Hippocampal formation (tissue), 2 donors: ENCODE measurements around the gene IGFL4.

Source experiments
- DNase-seq, 2 donors: peaks; one replicate each; lab custom pipeline; 2025; lab: John Stamatoyannopoulos, UW

The IGFL4 gene

GRCh38 chr19:46063201-46063600, 22.4 kb upstream of the IGFL4 start:
- no peak for DNase-seq

- DNase-seq: no peak
Observed at GRCh38 chr19:46060012-46060411, 19.2 kb upstream of the IGFL4 start.

- DNase-seq: no peak
Observed at GRCh38 chr19:46058778-46059177, 18.0 kb upstream of the IGFL4 start.

GRCh38 chr19:46056536-46056935, 15.7 kb upstream of the IGFL4 start:
- DNase-seq: no peak

- no peak for DNase-seq
Observed at GRCh38 chr19:46052896-46053295, 12.1 kb upstream of the IGFL4 start.

GRCh38 chr19:46049597-46049996, 8.8 kb upstream of the IGFL4 start:
- no peak for DNase-seq

GRCh38 chr19:46043519-46043918, 2.7 kb upstream of the IGFL4 start:
- DNase-seq: no peak

GRCh38 chr19:46042252-46042883, 1.6 kb upstream of the IGFL4 start:
- DNase-seq: no peak

GRCh38 chr19:46040125-46040524, 677 bp downstream of the IGFL4 start:
- DNase-seq: no peak

GRCh38 chr19:46036744-46037128, 4.1 kb downstream of the IGFL4 start:
- no peak for DNase-seq

GRCh38 chr19:46035986-46036743, 4.6 kb downstream of the IGFL4 start:
- no peak for DNase-seq

- no peak for DNase-seq
Observed at GRCh38 chr19:46035546-46035945, 5.3 kb downstream of the IGFL4 start.

- DNase-seq: no peak
Observed at GRCh38 chr19:46033401-46033800, 7.4 kb downstream of the IGFL4 start.

- DNase-seq: no peak
Observed at GRCh38 chr19:46032597-46033025, 8.2 kb downstream of the IGFL4 start.

- DNase-seq: no peak
Observed at GRCh38 chr19:46031781-46032596, 8.8 kb downstream of the IGFL4 start.

GRCh38 chr19:46030812-46031550, 9.8 kb downstream of the IGFL4 start:
- no peak for DNase-seq

GRCh38 chr19:46025835-46026234, 15.0 kb downstream of the IGFL4 start:
- DNase-seq: no peak

GRCh38 chr19:46023311-46023779, 17.5 kb downstream of the IGFL4 start:
- DNase-seq: no peak

GRCh38 chr19:46022431-46023310, 18.1 kb downstream of the IGFL4 start, which contains the start of gene PGLYRP1:
Gene PGLYRP1 (minus strand): TSS chr19:46023053. CDS start chr19:46023021, 32 bp downstream.
- DNase-seq: no peak

- no peak for DNase-seq
Observed at GRCh38 chr19:46022061-46022430, 18.8 kb downstream of the IGFL4 start.

- no peak for DNase-seq
Observed at GRCh38 chr19:46021531-46022041, 19.2 kb downstream of the IGFL4 start.
